Neural progenitor cell (in vitro differentiated cells): ENCODE results near the gene OTOP3.

Source experiments
- EZH2 ChIP-seq: fragments of 200-600 bp; sonication (generic); IDR thresholded peaks from 2 replicates; pipeline ENCODE4 v1.6.1; 2017; ENCODE audit warnings: antibody characterized with exemption, mild to moderate bottlenecking, moderate library complexity
- EZH2phosphoT487 ChIP-seq: fragments of 200-600 bp; sonication (generic); IDR thresholded peaks from 2 replicates; pipeline ENCODE4 v1.6.1; 2017; ENCODE audit warnings: antibody characterized with exemption
- TF ChIP-seq, protein P1 (sequence below): fragments of 200-600 bp; sonication (generic); IDR thresholded peaks from 2 replicates; pipeline ENCODE4 v1.5.1; 2017; ENCODE audit warnings: antibody characterized with exemption, mild to moderate bottlenecking

DNA sequence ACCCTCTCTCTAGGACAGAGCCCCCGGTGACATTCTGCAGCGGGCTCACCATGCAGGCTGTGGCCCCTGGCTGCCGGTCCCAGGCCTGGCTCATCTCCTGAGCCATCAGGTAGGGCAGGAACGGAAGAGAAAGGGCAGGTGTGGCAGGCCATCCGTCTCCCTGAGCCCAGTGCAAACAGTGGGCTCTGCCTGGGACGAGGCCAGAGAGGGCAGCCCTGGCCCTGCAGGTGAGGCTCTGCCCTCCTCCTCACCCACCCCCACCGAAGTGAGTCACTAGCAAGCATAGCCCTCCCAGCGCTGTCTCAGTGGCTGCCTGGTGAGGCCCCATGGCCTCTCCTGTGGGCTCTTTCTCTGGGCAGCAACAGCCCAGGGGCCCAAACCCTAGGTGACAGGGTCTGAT, 14.5 kb downstream of the OTOP3 start:
- TF ChIP-seq, protein P1, sequence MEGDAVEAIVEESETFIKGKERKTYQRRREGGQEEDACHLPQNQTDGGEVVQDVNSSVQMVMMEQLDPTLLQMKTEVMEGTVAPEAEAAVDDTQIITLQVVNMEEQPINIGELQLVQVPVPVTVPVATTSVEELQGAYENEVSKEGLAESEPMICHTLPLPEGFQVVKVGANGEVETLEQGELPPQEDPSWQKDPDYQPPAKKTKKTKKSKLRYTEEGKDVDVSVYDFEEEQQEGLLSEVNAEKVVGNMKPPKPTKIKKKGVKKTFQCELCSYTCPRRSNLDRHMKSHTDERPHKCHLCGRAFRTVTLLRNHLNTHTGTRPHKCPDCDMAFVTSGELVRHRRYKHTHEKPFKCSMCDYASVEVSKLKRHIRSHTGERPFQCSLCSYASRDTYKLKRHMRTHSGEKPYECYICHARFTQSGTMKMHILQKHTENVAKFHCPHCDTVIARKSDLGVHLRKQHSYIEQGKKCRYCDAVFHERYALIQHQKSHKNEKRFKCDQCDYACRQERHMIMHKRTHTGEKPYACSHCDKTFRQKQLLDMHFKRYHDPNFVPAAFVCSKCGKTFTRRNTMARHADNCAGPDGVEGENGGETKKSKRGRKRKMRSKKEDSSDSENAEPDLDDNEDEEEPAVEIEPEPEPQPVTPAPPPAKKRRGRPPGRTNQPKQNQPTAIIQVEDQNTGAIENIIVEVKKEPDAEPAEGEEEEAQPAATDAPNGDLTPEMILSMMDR: no peak
- TF ChIP-seq EZH2 (no peak), EZH2phosphoT487 (no peak)
